H1 (cell line): ENCODE data around the gene INPPL1. TPM values are rescaled to one million over a fixed set of nuclear protein-coding genes. Genes with fewer than 3 reads are reported as not detected.

Experiments used
- FOSL1 ChIP-seq: IDR thresholded peaks from 2 replicates; pipeline ENCODE4 v1.6.1; 2011; ENCODE audit warnings: mild to moderate bottlenecking, low read depth, low read length, moderate library complexity; ENCODE audit not compliant: insufficient read depth
- KDM1A ChIP-seq: fragments of 200-600, 300-600 bp; sonication (generic); IDR thresholded peaks from 2 replicates; pipeline ENCODE4 v1.7.1; 2016; ENCODE audit warnings: mild to moderate bottlenecking, low read length, borderline replicate concordance
- RFX5 ChIP-seq: IDR thresholded peaks from 2 replicates; pipeline ENCODE4 v1.6.1; 2011; ENCODE audit warnings: low read depth, low read length, improper control_type of control experiment, borderline replicate concordance
- SRF ChIP-seq: IDR thresholded peaks from 2 replicates; pipeline ENCODE4 v1.6.1; 2011; ENCODE audit warnings: mild to moderate bottlenecking, low read depth, low read length, moderate library complexity
- polyA plus RNA-seq, 7 experiments: library from polyadenylated mRNA; depleted of rRNA in 3 of 7; stranded (reverse) in 5 of 7; unstranded in 2 of 7; fragments of >200 nt in 5 of 7; fragments of 200-250 nt in 2 of 7; gene quantifications; 1 replicate in 5 of 7; 2 replicates in 1 of 7; 4 replicates in 1 of 7; pipeline versions ENCODE4 v1.2.1 to v1.2.3, GENCODE V29; 2011 to 2013; ENCODE audit warnings: missing spikeins in 2 of 7, mixed read lengths in 2 of 7
- total RNA-seq: library from RNA; stranded (reverse); fragmentation: NEBNext Ultra II Directional; extraction: Animal tissue kit (Norgen Biotek cat#: 25700); gene quantifications from 2 replicates; pipeline ENCODE4 v1.2.1, GENCODE V29; 2021

The INPPL1 gene
- total and polyA plus RNA-seq, 2 of the 8 experiments (the other 6 are each of a cell fraction or from before 2014, with no cell fraction given) = 54.5 to 79.5 TPM

GRCh38 chr11:72223615-72224563, 678 bp upstream of the INPPL1 start (continued):
- TF ChIP-seq FOSL1 = no peak
- TF ChIP-seq RFX5 = no peak
- TF ChIP-seq KDM1A = no peak
- TF ChIP-seq SRF = no peak
